HG03039 (cell line): Measurements from ENCODE around the gene TRABD2B.

ENCODE experiments used
- ATAC-seq: cut with Tn5 transposase; IDR thresholded peaks from one replicate; pipeline ENCODE4 v1.9.1; 2021; ENCODE audit warnings: mild to moderate bottlenecking, moderate library complexity; ENCODE audit not compliant: unreplicated experiment

TRABD2B gene

GRCh38 chr1:47855230-47855629 is 142.0 kb downstream of the TRABD2B start:
- ATAC-seq: no peak

- no peak for ATAC-seq
Observed at GRCh38 chr1:47854552-47855144, 142.5 kb downstream of the TRABD2B start.

- ATAC-seq: no peak
Observed at GRCh38 chr1:47853852-47854251, 143.3 kb downstream of the TRABD2B start.

GRCh38 chr1:47853059-47853458 is 144.1 kb downstream of the TRABD2B start:
- no peak for ATAC-seq

- ATAC-seq: no peak
Observed at GRCh38 chr1:47852006-47852718, 145.0 kb downstream of the TRABD2B start.

- no peak for ATAC-seq
Observed at GRCh38 chr1:47850451-47850850, 146.7 kb downstream of the TRABD2B start.

- ATAC-seq: no peak
Observed at GRCh38 chr1:47849591-47850261, 147.5 kb downstream of the TRABD2B start.

- no peak for ATAC-seq
Observed at GRCh38 chr1:47849005-47849521, 148.1 kb downstream of the TRABD2B start.

GRCh38 chr1:47847763-47848162 is 149.4 kb downstream of the TRABD2B start:
- no peak for ATAC-seq

GRCh38 chr1:47844558-47844955 is 152.6 kb downstream of the TRABD2B start:
- ATAC-seq: no peak

- ATAC-seq: no peak
Observed at GRCh38 chr1:47843781-47844557, 153.2 kb downstream of the TRABD2B start.

- ATAC-seq: no peak
Observed at GRCh38 chr1:47843059-47843458, 154.1 kb downstream of the TRABD2B start.

GRCh38 chr1:47842228-47842919 is 154.8 kb downstream of the TRABD2B start:
- ATAC-seq: no peak

GRCh38 chr1:47841356-47841755 is 155.8 kb downstream of the TRABD2B start:
- no peak for ATAC-seq

GRCh38 chr1:47840393-47841190 is 156.6 kb downstream of the TRABD2B start:
- ATAC-seq: no peak

GRCh38 chr1:47839433-47839760 is 157.8 kb downstream of the TRABD2B start:
- no peak for ATAC-seq

- no peak for ATAC-seq
Observed at GRCh38 chr1:47838562-47839432, 158.4 kb downstream of the TRABD2B start.

GRCh38 chr1:47837866-47838561 is 159.2 kb downstream of the TRABD2B start:
- ATAC-seq: no peak
